ENCODE results near the gene GPR32. TPM values are rescaled to one million over a fixed set of nuclear protein-coding genes. Genes with fewer than 3 reads are reported as not detected.
"Not testable (repeated sequence)": the region's sequence is repeated elsewhere in the genome, so short reads cannot be mapped to it uniquely, and the experiment has no call there.

Gene GPR32
- not detected for polyA plus RNA-seq

- not testable (repeated sequence) for H3K27ac ChIP-seq (ENCODE audit: low read depth, low read length)
- 84 to 93% (median 86%) methylated on average over 2 of the region's 2 CpGs for WGBS, 3 donors
Observed at GRCh38 chr19:50770164-50770563, at the start of gene GPR32. Gene GPR32 (plus strand): TSS chr19:50770464. CDS start chr19:50770601, 137 bp downstream.

GRCh38 chr19:50720921-50721381 lies 49.3 kb upstream of the GPR32 start:
- H3K27ac ChIP-seq (ENCODE audit: low read depth, low read length) = no peak overlapping the region
- WGBS, 3 donors = 36 to 51% (median 41%) methylated on average over 8 of the region's 8 CpGs

GRCh38 chr19:50721441-50722137 lies 48.7 kb upstream of the GPR32 start:
- 56 to 82% (median 78%) methylated on average over 10 of the region's 10 CpGs for WGBS, 3 donors
- H3K27ac ChIP-seq (ENCODE audit: low read depth, low read length) = no peak overlapping the region

- 38 to 50% (median 39%) methylated on average over 14 to 15 of the region's 15 CpGs for WGBS, 3 donors
- H3K27ac ChIP-seq (ENCODE audit: low read depth, low read length) = no peak overlapping the region
Observed at GRCh38 chr19:50722201-50723013, 47.9 kb upstream of the GPR32 start.

- H3K27ac ChIP-seq (ENCODE audit: low read depth, low read length) = no peak within 1 kb of the TSS
- WGBS, 3 donors = 9 to 17% (median 12%) methylated on average over 14 to 15 of the region's 15 CpGs
Observed at GRCh38 chr19:50723069-50723468, 47.2 kb upstream of the GPR32 start, which contains the start of gene CLEC11A. Gene CLEC11A (plus strand): TSS chr19:50723364. CDS start chr19:50723526, 162 bp downstream.

GRCh38 chr19:50723735-50724521 lies 46.3 kb upstream of the GPR32 start:
- 3 to 5% (median 3%) methylated on average over 31 of the region's 31 CpGs for WGBS, 3 donors
- H3K27ac ChIP-seq (ENCODE audit: low read depth, low read length) = no peak overlapping the region

- H3K27ac ChIP-seq (ENCODE audit: low read depth, low read length) = no peak overlapping the region
- 0 to 2% (median 1%) methylated on average over 58 to 65 of the region's 65 CpGs for WGBS, 3 donors
Observed at GRCh38 chr19:50724522-50725217, 45.6 kb upstream of the GPR32 start.

- 2 to 5% (median 3%) methylated on average over 50 to 52 of the region's 52 CpGs for WGBS, 3 donors
Observed at GRCh38 chr19:50725218-50725910, 44.9 kb upstream of the GPR32 start.

GRCh38 chr19:50725911-50726230 lies 44.4 kb upstream of the GPR32 start:
- 60 to 71% (median 71%) methylated on average over 9 of the region's 9 CpGs for WGBS, 3 donors
- H3K27ac ChIP-seq (ENCODE audit: low read depth, low read length) = no peak overlapping the region

More at GRCh38 chr19:50725218-50725910, 44.9 kb upstream of the GPR32 start:
- no peak overlapping the region for H3K27ac ChIP-seq (ENCODE audit: low read depth, low read length)

GRCh38 chr19:50728084-50728737 lies 42.1 kb upstream of the GPR32 start:
- WGBS, 3 donors = 14 to 15% (median 14%) methylated on average over 36 to 39 of the region's 39 CpGs
- H3K27ac ChIP-seq (ENCODE audit: low read depth, low read length) = no peak overlapping the region

- no peak overlapping the region for H3K27ac ChIP-seq (ENCODE audit: low read depth, low read length)
- 62 to 77% (median 68%) methylated on average over 5 of the region's 5 CpGs for WGBS, 3 donors
Observed at GRCh38 chr19:50729894-50730293, 40.4 kb upstream of the GPR32 start.

GRCh38 chr19:50735869-50736268 lies 34.4 kb upstream of the GPR32 start:
- WGBS, 3 donors = 53 to 57% (median 54%) methylated on average over 7 of the region's 7 CpGs
- H3K27ac ChIP-seq (ENCODE audit: low read depth, low read length) = no peak overlapping the region

GRCh38 chr19:50736338-50736737 lies 33.9 kb upstream of the GPR32 start:
- no peak overlapping the region for H3K27ac ChIP-seq (ENCODE audit: low read depth, low read length)
- WGBS, 3 donors = 54 to 62% (median 59%) methylated on average over 5 of the region's 5 CpGs

GRCh38 chr19:50739132-50739913 lies 30.9 kb upstream of the GPR32 start:
- WGBS, 3 donors = 67 to 81% (median 76%) methylated on average over 23 of the region's 23 CpGs
- no peak overlapping the region for H3K27ac ChIP-seq (ENCODE audit: low read depth, low read length)

GRCh38 chr19:50739914-50740426 lies 30.3 kb upstream of the GPR32 start:
- 49 to 59% (median 55%) methylated on average over 11 of the region's 11 CpGs for WGBS, 3 donors
- H3K27ac ChIP-seq (ENCODE audit: low read depth, low read length) = no peak overlapping the region

GRCh38 chr19:50741179-50741933 lies 28.9 kb upstream of the GPR32 start:
- H3K27ac ChIP-seq (ENCODE audit: low read depth, low read length) = no peak overlapping the region
- 49 to 66% (median 64%) methylated on average over 18 of the region's 18 CpGs for WGBS, 3 donors
